Putamen (tissue), 1 donor: Measurements from ENCODE around the gene CEP85L.

Source experiments
- DNase-seq: peaks from one replicate; pipeline ENCODE4 v3.0.0-alpha.2; 2016; ENCODE audit warnings: low spot score

Gene CEP85L

DNA sequence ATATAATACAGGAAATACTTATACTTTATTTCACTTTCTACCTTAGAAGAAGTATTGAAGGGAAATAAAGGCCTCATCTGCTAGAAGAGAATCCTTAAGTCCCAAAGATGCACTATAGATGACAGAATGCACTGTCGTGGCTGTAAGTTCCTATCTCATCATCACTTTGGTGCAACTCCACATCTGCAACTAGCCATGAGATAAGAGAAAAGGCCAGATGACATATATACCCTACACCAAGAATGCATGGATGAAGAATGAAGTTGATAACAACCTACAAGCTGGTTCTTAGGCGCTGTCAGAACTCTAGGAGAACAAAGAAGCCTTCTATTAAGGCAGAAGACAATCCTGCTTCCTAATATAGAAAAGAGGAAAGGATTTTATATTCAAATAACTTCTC lies 114.9 kb downstream of the CEP85L start:
- no peak for DNase-seq

DNA sequence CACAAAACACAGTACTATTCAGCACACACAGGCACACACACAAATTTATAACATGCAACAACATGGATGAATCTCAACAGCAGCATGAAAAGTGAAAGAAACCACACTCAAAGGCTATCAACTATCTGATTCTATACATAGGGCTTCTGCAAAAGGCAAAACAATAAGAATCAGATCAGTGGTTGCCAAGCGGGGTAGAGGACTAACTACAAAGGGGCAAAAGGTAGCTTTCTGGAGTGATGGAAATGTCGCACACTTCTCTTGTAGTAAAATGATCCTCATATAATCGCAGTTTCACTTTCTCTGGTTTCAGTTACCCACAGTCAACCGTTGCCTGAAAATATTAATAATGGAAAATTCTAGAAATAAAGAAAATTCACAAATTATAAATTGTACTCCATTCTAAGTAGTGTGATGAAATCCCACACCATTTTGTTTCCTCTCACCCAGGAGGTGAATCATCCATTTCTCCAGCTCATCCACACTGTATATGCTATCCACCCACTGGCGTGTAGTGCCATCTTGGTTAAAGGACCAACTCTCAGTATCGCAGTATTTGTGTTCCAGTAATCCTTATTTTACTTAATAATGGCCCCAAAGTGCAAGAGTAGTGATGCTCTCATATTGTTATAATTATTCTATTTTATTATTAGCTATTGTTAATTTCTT lies 116.1 kb downstream of the CEP85L start:
- no peak for DNase-seq

DNA sequence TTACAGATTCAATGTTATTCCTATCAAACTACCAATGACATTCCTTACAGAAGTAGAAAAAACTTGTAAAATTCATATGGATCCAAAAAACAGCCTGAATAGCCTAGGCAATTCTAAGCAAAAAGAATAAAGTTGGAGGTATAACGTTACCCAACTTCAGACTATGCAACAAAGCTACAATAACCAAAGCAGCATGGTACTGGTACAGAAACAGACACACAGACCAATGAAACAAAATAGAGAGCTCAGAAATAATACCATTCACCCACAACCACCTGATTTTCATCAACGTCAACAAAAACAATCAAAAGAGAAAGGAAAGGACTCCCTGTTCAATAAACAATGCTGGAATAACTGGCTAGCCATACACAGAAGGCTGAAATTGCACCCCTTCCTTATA lies 120.4 kb downstream of the CEP85L start:
- no peak for DNase-seq

DNA sequence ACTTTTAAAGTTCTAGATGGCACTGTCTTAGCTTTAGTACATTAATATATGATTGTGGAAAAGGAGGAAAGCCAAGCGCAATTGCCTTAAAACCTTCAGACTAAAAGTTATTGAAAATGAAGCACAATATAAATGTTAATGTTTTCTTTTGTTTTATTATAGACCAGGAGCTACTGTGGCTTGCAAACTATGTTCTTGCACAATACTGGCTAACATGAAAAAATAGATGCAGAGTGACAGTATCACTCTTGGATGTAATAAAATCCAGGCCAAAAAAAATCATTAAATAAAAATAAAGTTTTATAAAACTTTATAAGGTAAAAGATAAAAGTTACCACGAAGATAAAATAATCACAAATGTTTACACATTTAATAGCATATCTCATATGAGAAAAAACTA lies 121.6 kb downstream of the CEP85L start:
- DNase-seq: no peak

DNA sequence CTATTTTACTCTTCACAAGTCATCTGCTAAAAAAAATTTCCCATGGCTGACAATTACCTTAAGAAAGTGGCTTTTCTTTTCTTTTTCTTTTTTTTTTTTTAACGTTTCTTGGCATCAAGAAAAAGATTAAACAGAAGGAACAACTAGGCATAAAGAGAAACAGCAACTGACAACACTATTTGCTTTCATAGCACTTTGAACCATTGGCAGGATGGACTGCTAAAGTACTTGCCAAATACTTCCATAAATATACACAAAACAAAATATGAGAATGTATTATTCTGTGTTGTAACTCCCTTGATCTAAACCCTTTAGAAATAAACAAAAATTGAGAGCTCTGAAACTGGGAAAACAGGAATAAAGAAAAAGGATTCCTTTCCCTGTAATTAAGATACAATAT lies 123.3 kb downstream of the CEP85L start:
- no peak for DNase-seq

DNA sequence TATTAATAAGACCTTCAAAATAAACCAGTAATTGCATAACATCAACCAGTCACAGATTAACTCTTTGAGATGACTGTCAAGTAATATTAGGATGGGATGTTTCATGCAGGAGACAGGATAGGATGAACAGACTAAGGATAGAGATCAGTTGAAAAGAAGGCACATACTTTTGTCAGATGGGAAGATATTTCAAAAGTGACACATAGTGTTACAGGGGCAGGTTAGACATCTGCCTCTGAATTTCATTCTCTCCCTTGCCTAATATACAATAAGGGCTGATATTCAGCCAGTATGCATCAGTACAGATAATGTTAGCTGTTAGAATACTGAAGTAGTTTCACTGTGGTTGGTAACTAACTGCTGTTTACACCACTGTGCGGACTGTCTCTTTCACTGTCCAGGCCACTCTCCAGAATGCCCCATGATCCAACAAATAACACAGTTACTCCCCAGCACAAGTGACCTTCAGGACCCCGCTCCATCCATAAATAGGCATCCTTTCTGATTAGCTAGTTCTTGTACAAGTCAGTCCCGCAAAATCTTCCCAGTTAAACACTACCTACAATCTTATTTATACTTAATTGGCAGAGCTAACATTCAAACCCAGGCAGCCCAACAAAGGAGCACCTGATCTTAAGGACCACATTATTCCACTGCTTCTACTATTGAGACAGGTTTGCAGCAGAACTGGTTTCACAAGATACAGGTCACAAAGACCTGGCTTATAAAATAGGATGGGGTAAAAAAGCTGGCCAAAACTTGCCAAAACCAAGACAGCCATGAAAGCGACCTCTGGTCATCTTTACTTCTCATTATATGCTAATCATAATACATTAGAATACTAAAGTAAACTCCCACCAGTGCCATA lies 125.2 kb downstream of the CEP85L start:
- no peak for DNase-seq

DNA sequence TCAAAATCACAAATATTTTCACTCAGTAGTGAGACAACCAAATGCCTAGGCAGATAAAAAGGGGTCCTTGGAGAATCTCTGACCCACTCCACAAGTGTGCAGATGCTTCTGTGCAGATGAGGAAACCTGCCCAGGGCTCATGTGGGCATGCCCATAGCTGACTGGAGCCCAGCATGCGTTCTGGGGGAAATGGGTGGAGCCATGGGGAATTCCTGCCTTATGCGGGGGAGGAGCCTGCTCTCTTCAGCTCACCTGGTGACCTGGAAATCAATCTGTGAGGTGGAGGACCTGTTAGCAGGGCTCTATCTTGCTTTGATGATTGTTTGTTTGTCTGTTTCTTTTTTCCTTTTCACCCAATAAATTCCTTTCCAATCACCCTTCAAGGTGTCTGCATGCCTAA lies 126.7 kb downstream of the CEP85L start:
- DNase-seq: no peak

DNA sequence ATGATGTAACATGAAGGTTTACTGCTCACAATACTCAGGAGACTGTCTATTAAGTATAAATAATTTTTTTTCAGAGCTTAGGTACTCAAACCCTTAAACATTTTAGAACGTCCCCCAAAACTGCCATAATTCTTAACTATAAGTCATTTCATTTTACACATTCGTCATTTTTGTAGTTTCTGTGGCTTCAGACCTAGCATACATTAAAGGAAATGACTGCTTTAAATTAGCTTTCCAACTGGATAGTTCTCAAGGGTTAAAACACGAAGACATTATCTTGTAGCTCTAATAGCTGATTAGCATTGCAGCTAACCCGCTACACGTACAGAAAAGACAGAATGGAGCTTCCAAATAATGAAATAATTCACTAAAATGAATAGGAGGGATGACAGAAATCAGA lies 128.2 kb downstream of the CEP85L start:
- no peak for DNase-seq

DNA sequence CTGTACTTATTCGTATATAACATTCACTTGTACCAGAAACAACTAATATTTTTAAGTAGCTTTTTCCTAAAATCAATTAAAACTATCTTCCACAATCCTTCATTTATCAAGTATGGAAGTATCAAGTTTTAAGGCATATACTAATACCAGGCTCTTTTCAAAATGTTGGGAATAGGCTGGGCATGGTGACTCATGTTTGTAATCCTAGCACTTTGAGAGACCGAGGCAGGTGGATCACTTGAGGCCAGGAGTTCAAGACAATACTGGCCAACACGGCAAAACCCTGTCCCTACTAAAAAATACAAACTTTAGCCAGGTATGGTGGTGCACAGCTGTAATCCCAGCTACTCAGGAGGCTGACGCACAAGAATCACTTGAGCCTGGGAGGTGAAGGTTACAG lies 129.0 kb downstream of the CEP85L start:
- DNase-seq: no peak

DNA sequence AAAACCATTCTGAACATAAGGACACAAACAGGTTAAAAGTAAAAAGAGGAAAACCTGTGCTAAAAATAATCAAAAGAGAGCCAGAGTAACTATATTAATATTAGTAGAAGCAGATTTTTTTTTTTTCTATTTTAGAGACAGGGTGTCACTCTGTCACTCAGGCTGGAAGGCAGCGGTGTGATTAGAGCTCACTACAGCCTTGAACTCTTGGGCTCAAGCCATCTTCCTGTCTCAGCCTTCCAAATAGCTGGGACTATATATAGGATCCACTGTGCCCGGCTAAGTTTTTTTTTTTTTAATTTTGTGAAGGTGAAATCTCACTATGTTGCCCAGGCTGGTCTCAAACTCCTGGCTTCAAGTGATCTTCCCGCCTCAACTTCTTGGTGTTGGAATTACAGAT lies 136.7 kb downstream of the CEP85L start:
- no peak for DNase-seq

DNA sequence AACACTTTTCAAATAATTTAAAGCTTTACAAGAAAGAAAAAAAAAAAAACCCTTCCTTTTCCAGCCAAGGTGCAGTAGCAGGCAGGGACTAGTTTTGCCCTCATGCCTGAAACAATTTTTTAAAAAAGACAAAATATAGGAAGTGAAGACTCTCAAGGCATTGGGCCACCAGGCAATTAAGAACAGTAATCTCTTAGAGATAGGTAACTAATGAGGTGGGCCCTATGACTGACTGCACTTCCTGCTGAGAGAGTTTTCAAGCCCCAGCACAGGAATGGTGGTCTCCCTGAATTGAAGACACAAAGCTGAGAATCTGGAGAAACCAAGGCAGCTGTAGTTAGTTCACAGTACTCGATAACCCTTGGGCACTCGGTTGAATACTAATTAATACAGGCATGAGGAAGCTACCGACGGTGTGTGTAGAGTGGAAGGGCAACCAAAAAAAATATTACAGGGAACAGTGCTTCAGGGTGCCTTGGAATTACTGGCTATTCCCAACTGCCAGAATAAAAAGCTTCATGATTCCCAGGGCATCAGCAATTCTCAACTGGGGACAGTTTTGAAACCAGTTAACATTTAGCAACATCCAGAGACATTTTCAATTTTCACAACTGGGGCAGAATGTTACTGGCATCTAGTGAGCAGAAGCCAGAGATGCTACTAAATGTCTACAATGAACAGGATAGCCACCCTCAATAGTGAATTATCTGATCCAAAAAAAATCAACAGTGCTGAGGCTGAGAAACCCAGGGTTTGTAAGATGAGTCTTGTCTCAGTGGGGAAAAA lies 139.3 kb downstream of the CEP85L start:
- no peak for DNase-seq

DNA sequence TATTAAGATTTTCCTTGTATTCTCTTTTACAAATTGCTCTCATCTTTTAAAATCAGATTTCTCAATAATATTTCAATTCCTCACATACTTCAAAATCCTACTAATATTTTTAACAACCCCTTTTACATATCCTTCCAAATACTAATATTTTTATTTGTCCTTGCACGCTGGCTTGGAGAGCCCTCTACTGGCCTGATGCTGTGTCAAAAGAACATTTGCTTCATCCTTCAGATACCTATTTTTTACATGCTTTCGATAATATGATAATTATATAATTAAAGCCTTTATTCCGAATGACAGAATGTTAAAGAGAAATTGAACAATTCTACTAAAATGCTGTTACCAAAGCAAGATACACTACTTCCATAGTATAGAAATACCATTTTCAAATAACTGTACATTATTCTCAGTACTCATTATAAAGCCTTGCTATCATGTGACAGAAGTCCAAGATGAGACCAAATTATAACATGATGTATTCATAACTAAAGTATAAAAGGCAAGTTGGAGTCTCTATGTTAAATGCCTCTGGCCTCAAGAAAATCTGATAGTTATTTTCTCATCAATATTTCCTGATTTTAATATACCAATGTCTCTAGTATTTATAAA lies 142.3 kb downstream of the CEP85L start:
- DNase-seq: peak; percentile 25

DNA sequence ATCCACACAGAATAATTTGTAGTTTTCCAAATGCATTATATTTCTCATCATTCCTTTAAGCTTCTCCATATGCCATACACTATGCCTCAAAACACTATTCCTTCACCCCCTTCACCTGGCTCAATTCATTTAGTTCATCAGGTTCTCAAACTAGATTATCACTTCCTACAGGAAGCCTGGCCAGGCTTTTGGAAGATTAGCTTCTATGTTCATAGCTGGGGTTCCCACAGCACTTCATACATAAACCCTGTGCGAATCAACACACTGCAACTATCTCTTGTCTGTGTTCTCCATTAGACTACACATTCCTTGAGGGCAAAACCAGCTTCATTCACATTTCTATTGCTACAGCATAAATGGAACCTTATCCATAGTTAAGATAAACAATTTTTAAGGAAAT lies 143.8 kb downstream of the CEP85L start:
- no peak for DNase-seq

DNA sequence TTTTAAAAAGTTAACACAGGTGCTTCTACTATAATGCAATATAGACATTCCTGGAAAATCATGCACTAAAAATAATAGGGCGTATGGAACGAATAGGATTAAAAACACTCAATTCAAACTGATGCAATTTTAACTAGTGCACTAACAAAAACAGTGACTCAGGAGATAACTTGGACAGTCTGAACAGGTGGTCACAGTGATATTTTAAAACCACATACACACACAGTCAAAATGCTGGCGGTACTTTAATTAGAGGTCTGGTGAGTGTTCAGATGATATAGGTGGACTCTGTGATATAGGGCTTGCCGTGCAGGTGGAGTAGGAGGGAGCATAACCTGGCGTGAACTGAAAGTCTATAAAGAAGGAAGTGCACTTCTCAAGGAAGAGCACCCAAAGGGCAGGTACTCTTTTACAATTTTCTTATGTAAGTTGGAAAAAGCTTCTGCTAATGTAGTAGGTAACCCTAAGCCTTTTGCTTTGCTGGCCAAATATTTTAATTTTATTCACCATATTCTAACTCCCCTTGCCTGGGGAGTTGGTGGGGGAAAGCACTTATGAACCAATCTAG lies 145.2 kb downstream of the CEP85L start:
- DNase-seq: no peak

DNA sequence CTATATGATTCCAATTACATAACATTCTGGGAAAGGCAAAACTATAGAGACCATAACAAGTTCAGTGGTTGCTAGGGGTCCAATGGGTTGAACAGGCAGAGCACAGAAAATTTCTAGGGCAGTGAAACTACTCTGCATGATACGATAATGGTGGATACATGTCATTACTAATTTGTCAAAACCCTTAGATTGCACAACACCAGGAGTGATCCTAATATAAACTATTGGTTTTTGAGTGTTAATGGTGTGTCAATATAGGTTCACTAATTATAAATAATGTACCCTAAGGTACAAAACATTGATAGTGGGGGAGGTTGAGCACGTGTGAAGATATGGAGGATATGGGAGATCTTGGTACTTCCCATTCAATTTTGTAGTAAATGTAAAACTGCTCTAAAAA lies 145.7 kb downstream of the CEP85L start:
- no peak for DNase-seq

DNA sequence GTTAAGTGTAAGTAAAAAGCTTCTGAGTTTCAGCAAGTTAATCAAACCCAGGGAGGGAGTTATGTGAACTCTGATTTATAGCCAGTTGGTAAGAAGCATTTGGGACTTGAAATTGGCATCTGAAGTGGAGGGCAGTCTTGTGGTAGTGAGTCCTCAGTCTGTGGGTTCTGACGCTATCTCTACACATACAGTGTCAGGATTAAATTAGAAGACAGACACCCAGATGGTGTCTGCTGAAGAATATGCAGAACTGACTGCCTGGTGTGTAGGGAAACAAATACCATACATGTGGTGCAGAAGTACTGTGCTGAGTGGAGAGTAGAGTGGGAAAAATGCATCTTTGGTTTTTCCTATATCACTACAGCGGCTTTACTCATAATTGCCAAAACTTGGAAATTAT lies 146.8 kb downstream of the CEP85L start:
- no peak for DNase-seq

DNA sequence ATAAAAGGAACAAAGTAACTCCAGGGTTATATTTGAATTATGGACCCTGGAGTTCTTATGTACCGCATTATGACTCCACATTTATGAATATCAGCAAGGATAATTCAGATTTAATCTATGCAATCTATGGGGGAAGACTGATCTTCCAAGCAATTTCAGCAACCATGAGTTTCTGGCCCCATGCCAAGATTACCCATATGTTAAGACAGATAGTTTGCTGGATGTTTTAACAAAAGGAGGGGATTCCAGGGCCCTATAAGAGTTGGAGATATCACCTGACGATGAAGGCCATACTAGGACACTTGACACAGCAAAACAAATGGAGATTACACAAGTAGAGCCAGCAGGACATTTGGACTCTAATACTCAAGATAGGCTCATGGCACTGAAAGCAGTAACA lies 149.2 kb downstream of the CEP85L start:
- DNase-seq: no peak

DNA sequence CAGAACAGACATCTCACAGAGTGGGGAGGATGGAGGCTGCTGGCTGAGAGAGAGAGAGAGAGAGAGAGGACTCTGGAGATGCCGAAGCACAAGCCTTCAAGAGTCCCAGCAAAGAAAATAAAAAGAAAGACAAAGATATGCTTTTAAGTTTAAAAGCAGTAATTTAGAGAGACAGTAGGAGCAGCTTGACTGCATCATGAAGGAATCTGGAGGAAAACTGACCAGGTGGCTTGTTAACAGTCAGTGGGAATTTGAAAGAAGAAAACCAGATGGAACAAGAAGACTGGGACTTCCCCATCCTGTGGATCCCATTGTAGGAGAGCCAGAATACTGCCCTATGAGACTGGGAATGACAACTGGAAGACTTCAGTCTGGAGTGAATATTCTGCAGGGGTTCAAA lies 149.6 kb downstream of the CEP85L start:
- no peak for DNase-seq

DNA sequence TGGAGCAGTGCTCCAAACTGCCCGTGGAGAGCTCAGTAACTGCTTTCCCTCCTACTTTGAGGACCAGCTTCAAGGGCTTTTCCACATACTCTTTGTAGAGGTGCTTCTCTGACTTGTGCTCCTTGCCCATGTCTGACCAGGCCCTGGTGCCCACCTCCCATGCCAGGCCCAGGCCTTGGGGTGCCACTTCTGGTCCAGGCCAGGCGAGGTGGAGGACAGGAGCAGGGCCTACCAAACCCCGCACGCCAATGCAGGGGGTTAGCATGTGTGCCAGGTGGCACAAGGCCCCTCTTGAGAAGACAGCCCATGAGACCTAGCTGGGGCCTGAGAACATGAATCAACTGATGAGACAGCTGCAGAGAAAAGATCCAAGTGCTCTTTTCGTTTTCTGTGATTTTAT lies 150.3 kb downstream of the CEP85L start:
- no peak for DNase-seq

DNA sequence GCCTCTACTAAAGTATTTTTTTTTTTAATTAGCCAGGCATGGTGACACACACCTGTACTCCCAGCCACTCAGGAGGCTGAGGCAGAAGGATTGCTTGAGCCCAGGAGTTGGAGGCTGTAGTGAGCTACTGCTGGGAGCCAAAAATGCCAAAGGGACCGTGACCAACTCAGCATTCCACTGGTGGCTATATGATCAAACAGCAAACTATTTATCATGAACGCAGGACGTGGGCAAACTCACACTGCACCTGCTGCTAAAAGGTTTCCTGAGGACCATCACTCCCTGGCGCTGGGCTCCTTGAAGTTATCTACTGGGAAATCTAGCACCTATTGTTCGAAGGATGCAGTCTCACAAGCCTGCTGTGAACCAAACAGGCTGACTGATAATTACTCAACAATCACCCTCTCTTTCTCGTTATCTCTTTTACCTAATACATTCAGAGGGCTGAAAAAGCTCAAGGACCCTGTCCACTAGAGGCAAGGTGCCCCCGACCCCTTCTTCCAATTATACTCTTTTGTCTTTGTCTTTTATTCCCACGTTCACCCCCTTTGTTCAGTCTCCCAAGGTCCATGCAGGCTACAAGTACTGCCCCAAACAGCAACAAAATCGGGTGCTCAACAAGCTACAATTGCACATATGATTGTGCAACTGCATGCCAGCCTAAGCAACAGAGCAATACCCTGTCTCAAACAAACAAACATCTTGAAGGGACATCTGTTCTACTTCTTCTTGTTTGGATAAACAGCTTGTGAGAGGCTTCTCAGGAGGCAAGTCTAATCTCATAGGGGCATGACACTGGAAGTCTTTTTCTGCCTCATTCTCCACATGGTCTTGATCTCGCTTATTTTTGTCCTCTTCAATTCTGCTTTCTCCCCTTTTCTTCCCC lies 151.0 kb downstream of the CEP85L start:
- no peak for DNase-seq
